Mesenchymal stem cell (in vitro differentiated cells and primary cell): Measurements from ENCODE around the gene NFKBIA. TPM values are rescaled to one million over a fixed set of nuclear protein-coding genes. Genes with fewer than 3 reads are reported as not detected.
A peak's percentile ranks its signal among the peaks of the same experiment; 100 is the strongest.

Experiments used
- DNase-seq: peaks from one replicate; pipeline ENCODE4 v3.0.0-alpha.2; 2013
- H2AFZ ChIP-seq: one replicate; pipeline ENCODE4 v1.6.1; 2013; ENCODE audit warnings: low read depth, mild to moderate bottlenecking, control low read depth, inconsistent platforms, low read length, moderate library complexity
- H2AK5ac ChIP-seq: 2 replicates; pipeline ENCODE4 v1.6.1; 2013; ENCODE audit warnings: low read length, moderate library complexity, mild to moderate bottlenecking, inconsistent platforms; ENCODE audit not compliant: severe bottlenecking
- H2BK120ac ChIP-seq: one replicate; pipeline ENCODE4 v1.6.1; 2013; ENCODE audit warnings: low read depth, mild to moderate bottlenecking, inconsistent platforms, low read length, moderate library complexity
- H2BK12ac ChIP-seq, 2 experiments: one replicate each; pipeline ENCODE4 v1.6.1; 2013; ENCODE audit warnings: inconsistent platforms in 2 of 2, low read length in 2 of 2, mild to moderate bottlenecking in 2 of 2, moderate library complexity in 2 of 2, control low read depth in 1 of 2
- H2BK15ac ChIP-seq: one replicate; pipeline ENCODE4 v1.6.1; 2013; ENCODE audit warnings: mild to moderate bottlenecking, low read depth, inconsistent platforms; ENCODE audit not compliant: poor library complexity, severe bottlenecking
- H2BK5ac ChIP-seq: 2 replicates; pipeline ENCODE4 v1.6.1; 2013; ENCODE audit warnings: low read depth, mild to moderate bottlenecking, low read length, control low read depth, inconsistent platforms; ENCODE audit not compliant: poor library complexity, severe bottlenecking
- H3K14ac ChIP-seq, 2 experiments: one replicate each; pipeline ENCODE4 v1.6.1; 2013; ENCODE audit warnings: inconsistent platforms in 2 of 2, low read length in 2 of 2, control low read depth in 1 of 2, mild to moderate bottlenecking in 1 of 2, moderate library complexity in 1 of 2
- H3K18ac ChIP-seq, 2 experiments: one replicate each; pipeline ENCODE4 v1.6.1; 2013; ENCODE audit warnings: inconsistent platforms in 2 of 2, low read length in 2 of 2, control low read depth in 1 of 2, low read depth in 1 of 2, mild to moderate bottlenecking in 1 of 2
- H3K23ac ChIP-seq, 2 experiments: one replicate each; pipeline ENCODE4 v1.6.1; 2013; ENCODE audit warnings: inconsistent platforms in 2 of 2, low read length in 2 of 2, mild to moderate bottlenecking in 2 of 2, moderate library complexity in 2 of 2, control low read depth in 1 of 2
- H3K27ac ChIP-seq: 2 replicates; pipeline ENCODE4 v1.5.1; 2013; ENCODE audit warnings: mild to moderate bottlenecking, moderate library complexity, low read length, control low read depth, inconsistent platforms; ENCODE audit not compliant: poor library complexity, severe bottlenecking
- H3K27me3 ChIP-seq, 2 experiments: 2 replicates each; pipeline versions ENCODE4 v1.6.1 to v1.7.0; 2013; ENCODE audit warnings: low read length in 2 of 2, mild to moderate bottlenecking in 2 of 2, moderate library complexity in 2 of 2, control low read depth in 1 of 2, inconsistent platforms in 1 of 2; ENCODE audit not compliant: control insufficient read depth in 1 of 2, insufficient read depth in 1 of 2
- H3K36me3 ChIP-seq, 2 experiments: 2 replicates each; pipeline versions ENCODE4 v1.6.1 to v1.7.0; 2013; ENCODE audit warnings: low read length in 2 of 2, control low read depth in 1 of 2, inconsistent platforms in 1 of 2, low read depth in 1 of 2, mild to moderate bottlenecking in 1 of 2; ENCODE audit not compliant: insufficient read depth in 2 of 2, control insufficient read depth in 1 of 2
- H3K4ac ChIP-seq, 2 experiments: one replicate each; pipeline ENCODE4 v1.6.1; 2013; ENCODE audit warnings: inconsistent platforms in 2 of 2, low read length in 2 of 2, mild to moderate bottlenecking in 2 of 2, moderate library complexity in 2 of 2, control low read depth in 1 of 2, low read depth in 1 of 2
- H3K4me1 ChIP-seq: 2 replicates; pipeline ENCODE4 v1.6.1; 2013; ENCODE audit warnings: low read depth, low read length, control low read depth; ENCODE audit not compliant: control insufficient read depth, insufficient read depth
- H3K4me2 ChIP-seq: 2 replicates; pipeline ENCODE4 v1.6.1; 2013; ENCODE audit warnings: low read length, mild to moderate bottlenecking, inconsistent platforms; ENCODE audit not compliant: poor library complexity, severe bottlenecking
- H3K4me3 ChIP-seq, 2 experiments: 2 replicates each; pipeline versions ENCODE4 v1.5.1 to v1.7.0; 2013; ENCODE audit warnings: low read length in 2 of 2, mild to moderate bottlenecking in 2 of 2, control low read depth in 1 of 2, low read depth in 1 of 2; ENCODE audit not compliant: insufficient read depth in 1 of 2
- H3K79me1 ChIP-seq: replicated peaks from 2 replicates; pipeline ENCODE4 v1.6.1; 2013; ENCODE audit warnings: mild to moderate bottlenecking, control low read depth, low read length, inconsistent platforms; ENCODE audit not compliant: poor library complexity, severe bottlenecking
- H3K9ac ChIP-seq: 2 replicates; pipeline ENCODE4 v1.7.0; 2013; ENCODE audit warnings: mild to moderate bottlenecking, low read length, moderate library complexity
- H3K9me3 ChIP-seq: 2 replicates; pipeline ENCODE4 v1.7.0; 2013; ENCODE audit warnings: mild to moderate bottlenecking, low read length; ENCODE audit not compliant: control insufficient read depth
- H4K8ac ChIP-seq: one replicate; pipeline ENCODE4 v1.6.1; 2013; ENCODE audit warnings: inconsistent platforms, mild to moderate bottlenecking, low read length, moderate library complexity
- H4K91ac ChIP-seq: one replicate; pipeline ENCODE4 v1.6.1; 2013; ENCODE audit warnings: mild to moderate bottlenecking, low read length, inconsistent platforms
- WGBS: methylation state at CpG from one replicate; pipeline ENCODE4 v1.1.7; 2013; ENCODE audit warnings: mixed read lengths; 5-methylcytosine and 5-hydroxymethylcytosine counted together
- polyA plus RNA-seq, 2 experiments: library from polyadenylated mRNA; stranded (reverse); fragments of 200-250 nt; gene quantifications; one replicate each; pipeline ENCODE4 v1.2.3, GENCODE V29; 2013

Gene NFKBIA, protein sequence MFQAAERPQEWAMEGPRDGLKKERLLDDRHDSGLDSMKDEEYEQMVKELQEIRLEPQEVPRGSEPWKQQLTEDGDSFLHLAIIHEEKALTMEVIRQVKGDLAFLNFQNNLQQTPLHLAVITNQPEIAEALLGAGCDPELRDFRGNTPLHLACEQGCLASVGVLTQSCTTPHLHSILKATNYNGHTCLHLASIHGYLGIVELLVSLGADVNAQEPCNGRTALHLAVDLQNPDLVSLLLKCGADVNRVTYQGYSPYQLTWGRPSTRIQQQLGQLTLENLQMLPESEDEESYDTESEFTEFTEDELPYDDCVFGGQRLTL
- polyA plus RNA-seq (2013, experiment 1 of 2) = 80.0 TPM
- 75.3 TPM for polyA plus RNA-seq (2013, experiment 2 of 2)

- peak within 1 kb of the TSS; percentile 72 for H2AK5ac ChIP-seq
- H4K91ac ChIP-seq = peak within 1 kb of the TSS; percentile 80
- peak within 1 kb of the TSS; percentile 84 for H2AFZ ChIP-seq
- peak within 1 kb of the TSS; percentile 98 for H3K27ac ChIP-seq
- peak within 1 kb of the TSS; percentile 93 for H4K8ac ChIP-seq
- peak within 1 kb of the TSS; percentile 89 to 95 for H3K4me3 ChIP-seq
- WGBS = under 1% methylated on average over 64 of the region's 69 CpGs
- peak within 1 kb of the TSS; percentile 92 for H3K4me2 ChIP-seq
- peaks cover 28 to 39% of the 10 kb centered on the region in 2 experiments for H3K36me3 ChIP-seq
- peak within 1 kb of the TSS in 1 of 2 experiments; percentile 100 for H3K14ac ChIP-seq
- H2BK15ac ChIP-seq = peak within 1 kb of the TSS; percentile 87
- H3K4me1 ChIP-seq = peaks cover 23% of the 10 kb centered on the region
- peak within 1 kb of the TSS; percentile 65 for H2BK120ac ChIP-seq
- H3K9me3 ChIP-seq = no peaks in the 10 kb centered on the region
- DNase-seq = peak; percentile 95
- peak within 1 kb of the TSS in 1 of 2 experiments; percentile 98 for H3K23ac ChIP-seq
- peaks cover 10% of the 10 kb centered on the region for H3K79me1 ChIP-seq
- H3K18ac ChIP-seq = peak within 1 kb of the TSS; percentile 81 to 99
- peak within 1 kb of the TSS; percentile 91 for H2BK5ac ChIP-seq
- no peaks in the 10 kb centered on the region for H3K27me3 ChIP-seq
- peak within 1 kb of the TSS; percentile 92 to 96 for H2BK12ac ChIP-seq
- H3K4ac ChIP-seq = peak within 1 kb of the TSS; percentile 100
- peak within 1 kb of the TSS; percentile 93 for H3K9ac ChIP-seq
These were observed at the start of gene NFKBIA for GRCh38 chr14:35404449-35405303. TSS of gene NFKBIA (minus strand) at chr14:35404749. CDS start at chr14:35404644, 105 bp downstream.

GRCh38 chr14:35446450-35446849, 41.9 kb upstream of the NFKBIA start:
- 88% methylated on average over 1 of the region's 1 CpG for WGBS
- DNase-seq = no peak
- H3K23ac ChIP-seq = no peak overlapping the region

DNA sequence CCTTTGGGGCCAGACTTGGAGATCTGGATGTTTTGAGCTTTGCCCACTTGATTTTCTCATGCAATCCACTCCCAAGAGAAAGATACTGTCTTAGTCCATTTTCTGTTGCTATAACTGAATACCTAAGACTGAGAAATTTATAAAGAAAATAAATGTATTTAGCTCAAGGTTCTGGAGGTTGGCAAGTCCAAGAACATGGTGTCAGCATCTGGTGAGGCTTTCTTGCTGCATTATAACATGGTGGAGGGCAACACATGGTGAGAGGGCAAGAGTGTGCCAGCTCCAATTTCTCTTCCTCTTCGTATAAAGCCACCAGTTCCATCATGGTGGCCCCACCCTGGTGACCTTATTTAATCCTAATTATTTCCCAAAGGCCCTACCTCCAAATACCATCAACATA, 39.6 kb upstream of the NFKBIA start:
- no peaks in the 10 kb centered on the region for H3K79me1 ChIP-seq
- peaks cover 4% of the 10 kb centered on the region for H3K9me3 ChIP-seq
- H3K27me3 ChIP-seq = peaks cover 0 to 4% of the 10 kb centered on the region in 2 experiments
- H3K4me3 ChIP-seq = no peak overlapping the region
- no peak overlapping the region for H3K18ac ChIP-seq
- no peak overlapping the region for H3K9ac ChIP-seq
- no peak overlapping the region for H3K23ac ChIP-seq
- H4K8ac ChIP-seq = no peak overlapping the region
- no peak overlapping the region for H2BK15ac ChIP-seq
- H2BK120ac ChIP-seq = no peak overlapping the region
- no peaks in the 10 kb centered on the region for H3K36me3 ChIP-seq
- no peak overlapping the region for H3K4ac ChIP-seq
- 13% methylated on average over 1 of the region's 1 CpG for WGBS
- no peak overlapping the region for H3K14ac ChIP-seq
- H2BK12ac ChIP-seq = no peak overlapping the region
- H2BK5ac ChIP-seq = no peak overlapping the region
- DNase-seq = no peak
- H2AK5ac ChIP-seq = no peak overlapping the region
- no peak overlapping the region for H4K91ac ChIP-seq
- H3K27ac ChIP-seq = no peak overlapping the region
- no peak overlapping the region for H3K4me2 ChIP-seq
- H3K4me1 ChIP-seq = no peaks in the 10 kb centered on the region
- H2AFZ ChIP-seq = no peak overlapping the region

More at GRCh38 chr14:35446450-35446849, 41.9 kb upstream of the NFKBIA start:
- Histone ChIP-seq H4K91ac (no peak overlapping the region), H3K9me3 (peaks cover 4% of the 10 kb centered on the region), H3K36me3 (no peaks in the 10 kb centered on the region), H3K9ac (no peak overlapping the region), H3K79me1 (no peaks in the 10 kb centered on the region), H2BK15ac (no peak overlapping the region), H3K27ac (no peak overlapping the region), H2BK120ac (no peak overlapping the region), H3K4me3 (no peak overlapping the region), H2AFZ (no peak overlapping the region), H2BK5ac (no peak overlapping the region), H2BK12ac (no peak overlapping the region), H2AK5ac (no peak overlapping the region), H3K4me2 (no peak overlapping the region), H3K14ac (no peak overlapping the region), H3K27me3 (peaks cover 0 to 4% of the 10 kb centered on the region in 2 experiments), H3K18ac (no peak overlapping the region), H3K4ac (no peak overlapping the region), H4K8ac (no peak overlapping the region), H3K4me1 (no peaks in the 10 kb centered on the region)

GRCh38 chr14:35441160-35441559, 36.6 kb upstream of the NFKBIA start:
- H3K18ac ChIP-seq = no peak overlapping the region
- no peak overlapping the region for H4K91ac ChIP-seq
- WGBS = 100% methylated on average over 4 of the region's 4 CpGs
- H3K9ac ChIP-seq = no peak overlapping the region
- no peak overlapping the region for H3K4ac ChIP-seq
- H2BK15ac ChIP-seq = no peak overlapping the region
- H2BK120ac ChIP-seq = no peak overlapping the region
- H3K79me1 ChIP-seq = no peaks in the 10 kb centered on the region
- H4K8ac ChIP-seq = no peak overlapping the region
- H2BK5ac ChIP-seq = no peak overlapping the region
- H3K27me3 ChIP-seq = peaks cover 0 to 4% of the 10 kb centered on the region in 2 experiments
- H3K9me3 ChIP-seq = peaks cover 4% of the 10 kb centered on the region
- H3K23ac ChIP-seq = no peak overlapping the region
- H2AK5ac ChIP-seq = no peak overlapping the region
- no peak overlapping the region for H2BK12ac ChIP-seq
- no peak overlapping the region for H3K14ac ChIP-seq
- H2AFZ ChIP-seq = no peak overlapping the region
- no peak overlapping the region for H3K27ac ChIP-seq
- no peaks in the 10 kb centered on the region for H3K4me1 ChIP-seq
- no peak for DNase-seq
- H3K4me2 ChIP-seq = no peak overlapping the region
- no peaks in the 10 kb centered on the region for H3K36me3 ChIP-seq
- H3K4me3 ChIP-seq = no peak overlapping the region
